CD4-positive, alpha-beta memory T cell (primary cell): ENCODE data around the gene PDCD4. TPM values are rescaled to one million over a fixed set of nuclear protein-coding genes. Genes with fewer than 3 reads are reported as not detected.

ENCODE experiments used
- CTCF ChIA-PET: fragments of 350-600 bp; sonication (Branson Sonifier 250); formaldehyde crosslinking; loops from one replicate; lab custom pipeline; 2021; ENCODE audit warnings: inconsistent platforms; ENCODE audit not compliant: partially characterized antibody; lab: Charles Lee
- POLR2A ChIA-PET: fragments of 350-600 bp; sonication (Branson Sonifier 250); formaldehyde crosslinking; loops from one replicate; lab custom pipeline; 2021; ENCODE audit not compliant: partially characterized antibody; lab: Charles Lee
- DNase-seq, 5 donors: peaks; one replicate each; pipeline versions ENCODE4 v3.0.0 to v3.0.0-alpha.2; 2020 to 2022; ENCODE audit warnings: mixed read lengths in 1 of 5
- H3K27ac ChIP-seq: one replicate; pipeline ENCODE4 v1.7.0; 2013; ENCODE audit warnings: low read depth, low read length
- H3K27me3 ChIP-seq: 2 replicates; pipeline ENCODE4 v1.7.0; 2013; ENCODE audit warnings: mild to moderate bottlenecking, low read length, moderate library complexity; ENCODE audit not compliant: insufficient read depth
- H3K36me3 ChIP-seq: 2 replicates; pipeline ENCODE4 v1.7.0; 2013; ENCODE audit warnings: mild to moderate bottlenecking, low read length, moderate library complexity; ENCODE audit not compliant: insufficient read depth
- H3K4me1 ChIP-seq: 2 replicates; pipeline ENCODE4 v1.7.0; 2013; ENCODE audit warnings: mild to moderate bottlenecking, low read length, moderate library complexity; ENCODE audit not compliant: insufficient read depth
- H3K4me3 ChIP-seq, 2 donors: one replicate each; pipeline ENCODE4 v1.7.0; 2013; ENCODE audit warnings: low read length in 2 of 2, mild to moderate bottlenecking in 1 of 2
- H3K9me3 ChIP-seq, 2 donors: one replicate each; pipeline ENCODE4 v1.7.0; 2013; ENCODE audit warnings: low read length in 2 of 2, control low read depth in 1 of 2; ENCODE audit not compliant: control insufficient read depth in 1 of 2
- H3K27ac Mint-ChIP-seq, 7 donors: one replicate each; pipeline ENCODE4 v1.8.0; 2020 to 2021; ENCODE audit warnings: mixed read lengths in 7 of 7, mild to moderate bottlenecking in 6 of 7, inconsistent platforms in 3 of 7, moderate library complexity in 3 of 7
- H3K27me3 Mint-ChIP-seq, 2 donors: one replicate each; pipeline ENCODE4 v1.8.0; 2020 to 2021; ENCODE audit warnings: mixed read lengths in 2 of 2
- H3K36me3 Mint-ChIP-seq, 2 donors: one replicate each; pipeline ENCODE4 v1.8.0; 2020 to 2021; ENCODE audit warnings: mixed read lengths in 2 of 2, inconsistent platforms in 1 of 2, mild to moderate bottlenecking in 1 of 2
- H3K4me1 Mint-ChIP-seq, 4 donors: one replicate each; pipeline ENCODE4 v1.8.0; 2020 to 2021; ENCODE audit warnings: mixed read lengths in 4 of 4, mild to moderate bottlenecking in 1 of 4
- H3K4me3 Mint-ChIP-seq, 8 donors: one replicate each; pipeline ENCODE4 v1.8.0; 2020 to 2021; ENCODE audit warnings: mixed read lengths in 8 of 8, mild to moderate bottlenecking in 7 of 8, moderate library complexity in 6 of 8, inconsistent platforms in 3 of 8
- H3K9me3 Mint-ChIP-seq, 8 donors: one replicate each; pipeline ENCODE4 v1.8.0; 2020 to 2021; ENCODE audit warnings: mixed read lengths in 8 of 8, mild to moderate bottlenecking in 5 of 8, inconsistent platforms in 3 of 8, moderate library complexity in 1 of 8
- intact Hi-C: fragments of 100-400 bp; cut with micrococcal nuclease; formaldehyde crosslinking; loops from one replicate; pipeline ENCODE4 v1.15.1; 2023
- polyA plus RNA-seq, 2 donors: library from polyadenylated mRNA; unstranded; fragments of 300-500 nt; fragmentation: Illumina TruSeq; gene quantifications; one replicate each; pipeline ENCODE4 v1.2.3, GENCODE V29; 2021
- total RNA-seq, 2 experiments: library from RNA; stranded (reverse); gene quantifications; one replicate each; pipeline ENCODE4 v1.2.3, GENCODE V29; 2021

PDCD4 gene
- total and polyA plus RNA-seq, 4 experiments from 2014 or later, result 329 to 494 (median 367) TPM

GRCh38 chr10:110852947-110853346, 18.8 kb upstream of the PDCD4 start:
- CTCF ChIA-PET, result interaction anchor here (0.7 to 2.5 kb wide), 11 partner anchors 8 to 67 kb away, joined by 3 to 7 read pairs (median 3); partner anchors contain the start of gene PDCD4
- H3K4me3 Mint-ChIP-seq, result peak overlapping the region in 7 of 8 donors; percentile 23 to 86 (median 78)
- intact Hi-C loops, result no loop called here

GRCh38 chr10:110853921-110854605, 17.7 kb upstream of the PDCD4 start:
- no peaks in the 10 kb centered on the region for H3K9me3 ChIP-seq
- intact Hi-C loops, result no loop called here
- peaks cover 91% of the 10 kb centered on the region for H3K4me1 ChIP-seq
- H3K27me3 ChIP-seq, result no peaks in the 10 kb centered on the region
- no peaks in the 10 kb centered on the region for H3K27me3 Mint-ChIP-seq
- no peaks in the 10 kb centered on the region for H3K36me3 ChIP-seq
- peaks cover 71 to 90% (median 80%) of the 10 kb centered on the region in 4 donors for H3K4me1 Mint-ChIP-seq
- no peak overlapping the region for H3K27ac ChIP-seq
- no peak overlapping the region for H3K4me3 ChIP-seq
- DNase-seq, result no peak
- peaks cover 0 to 2% of the 10 kb centered on the region in 2 donors for H3K36me3 Mint-ChIP-seq
- H3K4me3 Mint-ChIP-seq, result peak overlapping the region in 7 of 8 donors; percentile 0 to 86 (median 51)
- ChIA-PET POLR2A (interaction anchor here (0.6 to 5.9 kb wide), 8 partner anchors 8 to 646 kb away, joined by 3 to 89 read pairs (median 10); partner anchors contain the start of gene PDCD4), CTCF (interaction anchor here (0.8 to 1.4 kb wide), 6 partner anchors 10 to 50 kb away, joined by 3 to 6 read pairs (median 3); no protein-coding TSS in a partner anchor)
- H3K27ac Mint-ChIP-seq, result peak overlapping the region; percentile 68 to 90 (median 84)
- H3K9me3 Mint-ChIP-seq, result no peaks in the 10 kb centered on the region

More at GRCh38 chr10:110852947-110853346, 18.8 kb upstream of the PDCD4 start:
- no peaks in the 10 kb centered on the region for H3K9me3 Mint-ChIP-seq
- peaks cover 79% of the 10 kb centered on the region for H3K4me1 ChIP-seq
- H3K36me3 Mint-ChIP-seq, result peaks cover 0 to 2% of the 10 kb centered on the region in 2 donors
- H3K27ac ChIP-seq, result no peak overlapping the region
- POLR2A ChIA-PET, result interaction anchor here (1.0 to 5.9 kb wide), 13 partner anchors 8 to 50 kb away, joined by 3 to 89 read pairs (median 6); partner anchors contain the start of gene PDCD4
- no peak overlapping the region for H3K4me3 ChIP-seq
- H3K27ac Mint-ChIP-seq, result peak overlapping the region; percentile 79 to 89 (median 86)
- H3K27me3 Mint-ChIP-seq, result no peaks in the 10 kb centered on the region
- H3K4me1 Mint-ChIP-seq, result peaks cover 66 to 84% (median 77%) of the 10 kb centered on the region in 4 donors
- H3K27me3 ChIP-seq, result no peaks in the 10 kb centered on the region
- H3K9me3 ChIP-seq, result no peaks in the 10 kb centered on the region
- no peaks in the 10 kb centered on the region for H3K36me3 ChIP-seq
- no peak for DNase-seq

GRCh38 chr10:110857265-110858171, 14.2 kb upstream of the PDCD4 start:
- Mint-ChIP-seq H3K4me3 (peak overlapping the region in 7 of 8 donors; percentile 53 to 89 (median 72)), H3K4me1 (peaks cover 67 to 92% (median 79%) of the 10 kb centered on the region in 4 donors), H3K36me3 (peaks cover 0 to 2% of the 10 kb centered on the region in 2 donors), H3K27ac (peak overlapping the region; percentile 91 to 99 (median 97)), H3K9me3 (no peaks in the 10 kb centered on the region), H3K27me3 (no peaks in the 10 kb centered on the region)
- Histone ChIP-seq H3K36me3 (no peaks in the 10 kb centered on the region), H3K4me3 (no peak overlapping the region), H3K27me3 (no peaks in the 10 kb centered on the region), H3K9me3 (no peaks in the 10 kb centered on the region), H3K27ac (peak overlapping the region; percentile 57), H3K4me1 (peaks cover 91% of the 10 kb centered on the region)
- DNase-seq, result peak in 4 of 5 donors; percentile 51 to 71 (median 56)
- POLR2A ChIA-PET, result interaction anchor here (0.6 to 6.8 kb wide), 23 partner anchors 8 to 763 kb away, joined by 3 to 214 read pairs (median 5); partner anchors contain the start of genes BBIP1, PDCD4 and SHOC2
- intact Hi-C loops, result no loop called here
- CTCF ChIA-PET, result interaction anchor here (1.0 to 5.4 kb wide), 17 partner anchors 8 to 185 kb away, joined by 3 to 59 read pairs (median 7); partner anchors contain the start of gene PDCD4

- Mint-ChIP-seq H3K4me1 (peaks cover 65 to 92% (median 79%) of the 10 kb centered on the region in 4 donors), H3K27ac (peak overlapping the region; percentile 91 to 99 (median 97)), H3K36me3 (peaks cover 0 to 2% of the 10 kb centered on the region in 2 donors), H3K9me3 (no peaks in the 10 kb centered on the region), H3K4me3 (peak overlapping the region; percentile 15 to 89 (median 69)), H3K27me3 (no peaks in the 10 kb centered on the region)
- Histone ChIP-seq H3K27ac (peak overlapping the region; percentile 81), H3K36me3 (no peaks in the 10 kb centered on the region), H3K27me3 (no peaks in the 10 kb centered on the region), H3K9me3 (no peaks in the 10 kb centered on the region), H3K4me3 (no peak overlapping the region), H3K4me1 (peaks cover 91% of the 10 kb centered on the region)
- no peak for DNase-seq
- ChIA-PET POLR2A (interaction anchor here (0.6 to 6.8 kb wide), 19 partner anchors 9 to 764 kb away, joined by 3 to 214 read pairs (median 7); partner anchors contain the start of genes BBIP1, PDCD4 and SHOC2), CTCF (interaction anchor here (1.0 to 5.4 kb wide), 15 partner anchors 9 to 186 kb away, joined by 3 to 59 read pairs (median 13); partner anchors contain the start of gene PDCD4)
- intact Hi-C loops, result no loop called here
These were observed 13.3 kb upstream of the PDCD4 start for GRCh38 chr10:110858297-110858934.

- peak overlapping the region; percentile 81 for H3K27ac ChIP-seq
- H3K4me3 ChIP-seq, result no peak overlapping the region
- DNase-seq, result no peak
These were observed 12.3 kb upstream of the PDCD4 start for GRCh38 chr10:110859206-110859972.

More at GRCh38 chr10:110859206-110859972, 12.3 kb upstream of the PDCD4 start:
- H3K4me3 Mint-ChIP-seq, result peak overlapping the region in 5 of 8 donors; percentile 9 to 89 (median 60)
- ChIA-PET CTCF (interaction anchor here (1.0 to 5.4 kb wide), 10 partner anchors 8 to 59 kb away, joined by 3 to 59 read pairs (median 18); partner anchors contain the start of gene PDCD4), POLR2A (interaction anchor here (0.6 to 6.8 kb wide), 16 partner anchors 9 to 100 kb away, joined by 3 to 214 read pairs (median 12); partner anchors contain the start of genes BBIP1, PDCD4 and SHOC2)
- Histone ChIP-seq H3K9me3 (no peaks in the 10 kb centered on the region), H3K36me3 (no peaks in the 10 kb centered on the region), H3K4me1 (peaks cover 91% of the 10 kb centered on the region), H3K27me3 (no peaks in the 10 kb centered on the region)
- no peaks in the 10 kb centered on the region for H3K9me3 Mint-ChIP-seq
- intact Hi-C loops, result no loop called here
- H3K27ac Mint-ChIP-seq, result peak overlapping the region; percentile 91 to 99 (median 97)
- peaks cover 0 to 2% of the 10 kb centered on the region in 2 donors for H3K36me3 Mint-ChIP-seq
- H3K4me1 Mint-ChIP-seq, result peaks cover 62 to 92% (median 79%) of the 10 kb centered on the region in 4 donors
- no peaks in the 10 kb centered on the region for H3K27me3 Mint-ChIP-seq
